ENCODE measurements around the gene HRH3.

HRH3 gene

DNA sequence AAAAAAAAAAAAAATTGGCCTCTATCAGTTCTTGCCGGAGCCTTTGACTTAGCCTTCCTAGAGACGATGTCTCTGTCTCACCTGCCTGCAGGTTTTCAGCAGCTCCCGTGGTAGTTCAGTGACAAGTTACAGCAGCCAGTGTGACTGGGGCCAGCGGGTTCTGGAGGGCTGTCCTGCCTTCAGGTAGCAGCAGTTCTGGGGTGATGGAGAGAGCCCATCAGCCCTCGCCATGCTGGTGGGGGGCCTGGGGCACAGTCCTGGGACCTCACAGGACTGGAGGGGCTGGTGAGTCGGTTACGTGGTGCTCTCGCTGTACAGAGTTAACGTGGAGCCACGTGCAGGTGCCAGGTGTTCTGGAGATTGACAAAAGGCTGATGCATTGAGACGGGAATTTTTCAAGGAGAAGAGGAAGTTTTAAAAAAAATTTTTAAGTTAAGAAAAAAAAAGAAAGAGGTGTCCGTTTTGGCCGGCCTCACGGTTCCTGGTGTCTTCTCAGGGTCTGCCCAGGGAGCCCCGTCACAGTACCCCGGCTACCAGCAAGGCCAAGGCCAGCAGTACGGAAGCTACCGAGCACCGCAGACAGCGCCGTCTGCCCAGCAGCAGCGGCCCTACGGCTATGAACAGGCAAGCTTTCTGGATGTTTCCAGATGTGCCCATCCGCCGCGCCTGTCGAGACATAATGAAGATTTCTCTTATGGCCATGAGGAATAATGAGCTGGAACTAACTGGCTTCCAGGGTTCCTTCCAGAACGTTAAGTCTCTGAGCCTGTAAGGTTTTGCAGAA, 45.9 kb downstream of the HRH3 start:
- no peak for DNase-seq

DNA sequence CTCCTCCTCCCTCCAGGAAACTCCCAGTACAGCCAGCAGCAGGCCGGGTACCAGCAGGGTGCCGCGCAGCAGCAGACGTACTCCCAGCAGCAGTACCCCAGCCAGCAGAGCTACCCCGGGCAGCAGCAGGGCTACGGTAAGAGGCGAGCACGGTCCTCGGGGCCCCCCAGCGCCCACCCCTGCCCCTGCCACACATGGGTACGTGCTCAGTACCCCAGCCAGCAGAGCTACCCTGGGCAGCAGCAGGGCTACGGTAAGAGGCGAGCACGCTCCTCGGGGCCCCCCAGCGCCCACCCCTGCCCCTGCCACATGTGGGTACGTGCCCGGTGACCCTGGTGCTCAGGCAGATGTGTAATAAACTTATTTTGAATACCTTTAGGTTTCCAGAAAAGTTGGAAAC, 47.4 kb downstream of the HRH3 start:
- DNase-seq, result no peak

DNA sequence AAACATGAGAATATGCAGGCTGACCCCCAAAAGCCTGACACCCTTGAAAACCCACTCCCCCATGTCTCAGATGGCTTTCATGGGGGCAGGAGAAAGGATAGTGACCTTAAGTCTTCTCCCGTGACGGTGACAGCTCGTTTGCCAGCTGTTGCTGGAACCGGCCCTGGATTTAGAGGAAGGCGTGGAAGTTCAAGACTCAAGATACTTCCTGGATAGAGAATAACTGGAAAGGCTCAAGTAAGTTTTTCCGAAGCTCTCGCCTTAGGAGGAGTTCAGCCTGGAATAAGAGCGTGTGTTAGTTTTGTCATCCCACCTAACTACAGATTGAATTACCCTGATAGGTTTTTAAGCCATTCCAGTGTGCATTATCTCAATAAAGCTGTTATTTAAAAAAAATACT, 48.8 kb downstream of the HRH3 start:
- DNase-seq, result no peak

DNA sequence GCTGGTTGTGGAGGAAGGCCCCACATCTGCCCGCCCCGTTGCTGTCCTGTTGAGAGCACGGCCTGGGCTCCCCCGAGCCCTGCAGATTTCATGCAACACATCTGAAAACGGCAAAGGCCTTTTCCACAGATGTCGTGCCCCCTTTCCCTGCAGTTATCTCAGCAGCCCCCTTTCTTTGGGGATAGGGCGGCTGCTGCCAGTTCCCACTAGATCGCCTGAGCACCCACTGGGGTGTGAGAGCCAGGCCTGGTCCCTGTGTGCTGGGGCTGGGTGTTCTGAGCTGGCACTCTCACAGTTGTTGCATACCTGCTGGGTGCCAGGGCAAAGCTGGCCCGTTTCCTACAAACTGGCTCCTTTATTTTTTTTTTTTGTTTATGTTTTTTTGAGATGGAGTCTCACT, 49.5 kb downstream of the HRH3 start:
- no peak for DNase-seq

DNA sequence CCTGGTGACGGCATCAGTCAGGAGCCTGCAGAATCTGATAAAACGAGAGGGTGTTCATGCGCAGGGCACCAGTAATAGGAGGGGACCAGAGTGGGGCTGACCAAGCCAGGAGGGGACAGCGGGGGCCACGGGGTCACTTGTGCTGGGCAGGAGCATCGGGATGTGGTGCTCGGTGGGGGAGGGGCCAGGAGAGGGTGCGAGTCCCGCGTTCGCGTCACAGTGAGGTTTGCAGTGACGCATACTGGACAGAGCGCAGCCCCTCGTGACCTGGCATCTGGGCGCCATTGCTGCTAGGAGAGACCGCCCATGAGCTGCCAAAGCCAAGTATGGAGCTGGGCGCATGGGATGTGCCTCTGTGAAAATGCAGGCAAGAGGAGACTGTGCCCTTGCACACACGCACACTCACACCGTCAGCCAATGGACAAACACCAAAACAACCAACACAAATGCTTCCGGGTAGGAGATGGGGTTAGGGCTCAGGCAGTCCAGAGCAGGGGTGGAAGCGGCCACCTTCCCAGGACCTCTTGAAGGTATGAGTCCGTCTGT, 51.1 kb downstream of the HRH3 start:
- no peak for DNase-seq

DNA sequence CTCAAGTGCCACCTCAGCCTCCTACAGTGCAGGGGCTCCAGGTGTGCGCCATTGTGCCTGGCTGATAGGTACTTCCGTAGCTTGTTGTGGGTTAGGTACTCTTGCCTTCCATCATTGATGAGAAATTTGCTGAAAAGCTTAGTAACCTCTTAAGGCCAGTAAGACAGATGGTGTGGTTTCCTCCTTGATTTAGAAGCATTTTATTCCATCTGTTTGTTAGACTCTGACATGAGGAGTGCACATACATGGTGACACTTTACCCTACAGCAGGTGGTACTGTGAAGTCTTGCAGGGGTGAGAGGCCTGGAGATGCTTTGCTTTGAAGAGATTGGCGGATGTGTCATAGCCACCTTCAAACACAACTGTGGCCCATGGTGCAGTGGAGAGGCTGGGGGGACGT, 52.0 kb downstream of the HRH3 start:
- DNase-seq, result no peak

DNA sequence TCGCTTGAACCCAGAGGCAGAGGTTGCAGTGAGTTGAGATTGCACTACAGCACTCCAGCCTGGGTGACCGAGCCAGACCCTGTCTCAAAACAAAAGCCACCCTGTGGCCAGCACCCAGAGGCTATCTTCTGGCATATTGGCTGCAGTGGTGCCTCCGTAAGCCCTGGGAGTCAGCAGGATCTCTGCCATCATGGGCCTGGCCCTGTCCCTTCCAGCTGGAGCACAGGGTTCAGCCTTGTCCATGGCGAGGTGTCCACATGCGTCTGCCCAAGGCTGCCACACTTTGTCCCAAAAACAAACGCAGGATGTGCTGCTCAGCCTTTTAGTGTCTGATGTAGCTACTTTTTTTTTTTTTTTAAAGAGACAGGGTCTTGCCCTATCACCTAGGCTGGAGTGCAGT, 52.6 kb downstream of the HRH3 start:
- no peak for DNase-seq

DNA sequence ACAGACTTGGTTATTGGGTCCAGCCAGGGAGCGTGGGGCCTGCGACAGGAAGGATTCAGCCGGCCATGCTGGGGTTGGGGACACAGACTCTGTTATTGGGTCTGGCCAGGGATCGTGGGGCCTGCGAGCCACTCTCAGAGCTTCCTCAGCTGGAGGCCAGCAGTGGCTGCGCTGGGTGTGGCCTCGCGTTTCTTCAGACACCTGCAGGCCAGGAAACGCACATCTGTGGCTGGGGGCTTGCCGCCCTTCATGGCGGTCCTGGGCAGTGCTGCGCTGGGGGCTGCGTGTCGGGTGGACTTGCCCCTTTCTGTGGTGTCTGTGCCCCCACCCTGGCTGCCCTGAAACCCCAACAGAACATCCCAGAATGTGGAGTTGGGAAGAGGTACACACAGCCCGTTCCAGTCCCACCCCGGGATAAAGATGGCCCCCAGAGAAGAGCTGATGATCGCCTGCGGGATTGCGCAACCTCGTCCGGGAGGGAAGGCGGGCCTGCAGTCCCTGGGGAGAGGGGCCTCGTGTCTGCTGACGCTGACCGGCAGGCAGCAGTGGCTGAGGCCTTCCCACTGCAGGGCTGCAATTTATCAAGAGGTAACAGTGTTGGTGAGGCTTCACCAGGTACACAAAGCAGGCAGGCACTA, 54.2 kb downstream of the HRH3 start:
- no peak for DNase-seq
